ENCODE measurements around the gene MNT. TPM values are rescaled to one million over a fixed set of nuclear protein-coding genes. Genes with fewer than 3 reads are reported as not detected.

Gene MNT
- total RNA-seq, 1 donor from 2014 or later, result 32.7 TPM

DNA sequence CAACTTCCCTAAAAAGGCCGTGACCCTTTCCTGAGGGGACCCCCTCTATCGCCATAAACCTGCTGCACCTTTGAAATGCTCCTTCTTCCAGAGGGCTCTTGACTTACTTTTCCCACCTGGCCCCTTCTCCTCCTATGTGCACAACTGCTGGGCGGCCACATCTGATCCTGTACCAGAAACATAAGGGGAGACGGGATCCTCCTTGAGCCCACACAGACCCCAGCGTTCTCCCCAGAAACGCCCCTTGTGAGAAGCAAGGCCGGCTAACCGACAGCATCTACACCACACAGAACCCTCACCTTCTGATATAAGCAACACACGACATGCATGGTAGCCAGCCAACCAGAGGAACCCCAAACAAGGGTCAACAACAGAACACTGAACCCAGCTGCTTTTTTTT lies 14.2 kb upstream of the MNT start:
- Histone ChIP-seq H3K4me1 (peaks cover 23% of the 10 kb centered on the region), H3K27ac (no peak overlapping the region), H3K4me3 (no peak overlapping the region), H3K36me3 (peaks cover 29% of the 10 kb centered on the region), H3K27me3 (no peaks in the 10 kb centered on the region), H3K9me3 (no peaks in the 10 kb centered on the region)
- ATAC-seq (no peak), DNase-seq (no peak)
- intact Hi-C loops (cut with DNase I), result loop anchor here (2.0 kb wide), 1 partner anchor 32 kb away; no protein-coding TSS in a partner anchor
- TF ChIP-seq, protein P1, sequence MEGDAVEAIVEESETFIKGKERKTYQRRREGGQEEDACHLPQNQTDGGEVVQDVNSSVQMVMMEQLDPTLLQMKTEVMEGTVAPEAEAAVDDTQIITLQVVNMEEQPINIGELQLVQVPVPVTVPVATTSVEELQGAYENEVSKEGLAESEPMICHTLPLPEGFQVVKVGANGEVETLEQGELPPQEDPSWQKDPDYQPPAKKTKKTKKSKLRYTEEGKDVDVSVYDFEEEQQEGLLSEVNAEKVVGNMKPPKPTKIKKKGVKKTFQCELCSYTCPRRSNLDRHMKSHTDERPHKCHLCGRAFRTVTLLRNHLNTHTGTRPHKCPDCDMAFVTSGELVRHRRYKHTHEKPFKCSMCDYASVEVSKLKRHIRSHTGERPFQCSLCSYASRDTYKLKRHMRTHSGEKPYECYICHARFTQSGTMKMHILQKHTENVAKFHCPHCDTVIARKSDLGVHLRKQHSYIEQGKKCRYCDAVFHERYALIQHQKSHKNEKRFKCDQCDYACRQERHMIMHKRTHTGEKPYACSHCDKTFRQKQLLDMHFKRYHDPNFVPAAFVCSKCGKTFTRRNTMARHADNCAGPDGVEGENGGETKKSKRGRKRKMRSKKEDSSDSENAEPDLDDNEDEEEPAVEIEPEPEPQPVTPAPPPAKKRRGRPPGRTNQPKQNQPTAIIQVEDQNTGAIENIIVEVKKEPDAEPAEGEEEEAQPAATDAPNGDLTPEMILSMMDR (IDR thresholded peaks at IDR 0.05), result no peak

DNA sequence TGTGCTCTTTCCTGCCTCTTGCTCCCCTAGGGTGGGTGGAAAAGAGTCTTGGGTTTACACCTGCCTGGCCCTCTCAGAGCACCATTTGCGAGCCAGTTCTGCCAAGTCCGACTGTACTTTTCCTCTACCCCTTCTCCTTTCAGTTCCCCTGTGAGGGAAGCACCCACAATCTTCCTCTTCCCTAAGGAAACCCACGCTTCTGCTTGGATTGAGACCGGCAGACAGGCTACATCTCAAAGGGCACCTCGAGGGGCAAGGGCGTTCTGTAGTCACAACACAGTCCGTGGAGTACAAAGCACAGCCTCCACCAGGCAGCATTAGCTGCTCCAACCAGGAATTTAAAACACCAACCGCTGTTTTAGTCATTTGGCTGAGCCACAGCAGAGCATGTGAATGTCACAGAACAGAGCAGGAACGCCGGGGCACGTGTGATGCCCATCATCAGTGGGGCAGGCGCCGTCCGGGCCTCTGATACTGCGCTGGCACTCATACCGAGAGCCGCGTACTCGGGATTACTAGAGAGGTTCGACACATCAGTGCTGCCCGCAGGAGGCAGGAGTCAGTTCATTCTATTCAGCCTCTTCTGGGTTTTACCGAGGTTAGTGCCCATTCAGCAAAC lies 13.7 kb upstream of the MNT start:
- intact Hi-C loops (cut with DNase I), result loop anchor here (2.0 kb wide), 1 partner anchor 32 kb away; no protein-coding TSS in a partner anchor
- no peak overlapping the region for H3K27ac ChIP-seq
- H3K4me1 ChIP-seq, result peaks cover 23% of the 10 kb centered on the region
- H3K36me3 ChIP-seq, result peaks cover 24% of the 10 kb centered on the region
- H3K27me3 ChIP-seq, result no peaks in the 10 kb centered on the region
- no peak for ATAC-seq
- DNase-seq, result no peak
- H3K4me3 ChIP-seq, result no peak overlapping the region
- TF ChIP-seq, protein P1 (IDR thresholded peaks at IDR 0.05), result no peak
- no peaks in the 10 kb centered on the region for H3K9me3 ChIP-seq

DNA sequence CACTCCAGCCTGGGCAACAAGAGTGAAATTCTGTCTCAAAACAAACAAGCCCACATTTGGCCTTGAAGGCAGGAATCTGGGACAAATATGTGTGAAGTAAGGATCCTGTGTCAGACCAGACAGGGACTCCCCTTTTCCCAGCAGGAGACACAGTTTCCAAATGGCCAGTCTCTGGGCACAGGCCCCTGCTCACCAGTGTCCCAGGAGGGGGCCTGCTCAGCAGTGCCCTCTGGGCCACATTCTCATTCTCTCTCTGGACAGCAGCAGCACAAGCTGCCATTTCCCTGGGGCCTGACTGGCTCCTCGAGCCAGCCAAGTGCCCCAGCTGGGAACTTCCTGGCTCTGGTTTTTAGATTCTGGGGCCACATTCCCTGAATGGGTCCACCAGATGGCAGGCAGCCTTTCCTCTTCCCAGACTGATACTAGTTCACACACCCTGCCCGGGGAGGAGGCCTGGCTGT lies 11.7 kb upstream of the MNT start:
- ATAC-seq (peak; percentile 36), DNase-seq (peak; percentile 41)
- Histone ChIP-seq H3K9me3 (no peaks in the 10 kb centered on the region), H3K4me1 (peaks cover 14% of the 10 kb centered on the region), H3K36me3 (peaks cover 15% of the 10 kb centered on the region), H3K4me3 (no peak overlapping the region), H3K27me3 (no peaks in the 10 kb centered on the region), H3K27ac (peak overlapping the region; percentile 14)
- TF ChIP-seq, protein P1 (IDR thresholded peaks at IDR 0.05), result no peak
- intact Hi-C loops (cut with DNase I), result no loop called here

DNA sequence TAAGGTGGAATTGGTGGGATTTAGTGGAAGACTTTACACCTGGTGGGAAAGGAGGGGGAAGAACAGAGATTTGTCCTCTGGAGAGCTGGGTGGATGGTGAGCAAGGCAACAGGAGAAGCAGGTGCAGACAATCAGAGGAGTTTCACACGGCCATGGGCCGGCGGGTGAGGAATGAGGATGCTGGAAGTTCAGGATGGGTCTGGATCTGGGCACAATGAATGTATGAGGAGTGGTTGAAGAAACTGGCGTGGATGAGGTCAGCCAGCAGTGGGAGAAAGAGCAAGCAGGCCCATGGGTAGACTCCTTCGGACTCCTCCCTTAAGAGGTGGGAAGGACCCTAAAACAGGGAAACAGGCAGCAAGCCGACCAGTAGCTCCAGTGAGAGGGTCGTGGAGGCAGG lies 10.1 kb upstream of the MNT start:
- intact Hi-C loops (cut with DNase I), result no loop called here
- Histone ChIP-seq H3K27ac (no peak overlapping the region), H3K36me3 (peaks cover 15% of the 10 kb centered on the region), H3K4me3 (no peak overlapping the region), H3K27me3 (no peaks in the 10 kb centered on the region), H3K4me1 (peaks cover 18% of the 10 kb centered on the region), H3K9me3 (no peaks in the 10 kb centered on the region)
- DNase-seq (no peak), ATAC-seq (no peak)
- TF ChIP-seq, protein P1 (IDR thresholded peaks at IDR 0.05), result no peak

DNA sequence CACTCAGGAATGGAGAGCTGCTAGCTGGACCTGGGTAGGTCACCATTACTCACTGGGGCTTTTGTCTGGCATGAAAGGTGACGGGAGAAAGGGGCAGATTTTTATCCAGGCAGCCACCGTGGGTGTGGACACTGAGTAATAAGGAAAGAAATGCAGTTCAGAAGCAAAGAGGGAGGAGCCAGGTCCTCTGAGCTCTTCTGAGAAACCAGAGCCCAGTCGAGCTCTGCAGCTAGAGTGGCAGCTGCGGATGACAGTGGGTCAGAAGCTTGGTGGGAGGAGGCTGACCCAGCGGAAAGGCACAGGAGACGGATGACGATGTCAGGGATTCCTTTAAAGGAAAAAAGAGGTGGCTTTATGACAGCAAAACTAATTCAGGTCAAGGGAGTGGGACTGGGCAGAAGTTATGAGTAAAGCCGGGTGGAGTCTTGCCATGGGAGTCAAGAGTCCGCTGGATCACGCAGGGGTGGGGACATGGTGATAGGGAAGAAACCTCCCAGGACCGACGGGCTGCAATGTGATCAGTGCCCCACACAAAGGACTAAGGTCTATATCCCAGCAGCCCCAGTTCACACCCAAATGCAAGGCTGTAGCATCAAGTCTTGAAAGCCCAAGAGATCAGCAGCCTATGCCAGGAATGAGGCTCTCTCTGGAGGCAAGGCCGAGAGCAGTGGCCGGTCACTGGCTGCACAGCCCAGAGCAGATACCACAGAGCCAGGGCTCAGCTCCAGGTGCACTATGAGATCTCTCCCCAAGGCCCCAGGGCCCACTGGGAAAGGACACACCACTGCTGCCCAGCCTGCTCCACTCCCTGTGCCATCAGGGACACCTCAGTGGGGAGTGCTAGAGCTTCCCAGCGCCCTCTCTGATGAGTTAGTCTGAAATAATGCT lies 6.3 kb upstream of the MNT start:
- H3K9me3 ChIP-seq, result no peaks in the 10 kb centered on the region
- H3K27me3 ChIP-seq, result no peaks in the 10 kb centered on the region
- ATAC-seq (peak; percentile 61), DNase-seq (no peak)
- peaks cover 41% of the 10 kb centered on the region for H3K4me1 ChIP-seq
- no peaks in the 10 kb centered on the region for H3K36me3 ChIP-seq
- peak overlapping the region; percentile 55 for H3K27ac ChIP-seq
- H3K4me3 ChIP-seq, result no peak overlapping the region
- TF ChIP-seq, protein P1 (IDR thresholded peaks at IDR 0.05), result no peak
- intact Hi-C loops (cut with DNase I), result no loop called here

All from upper lobe of right lung (tissue), 1 donor.